HG03442 (cell line): ENCODE data around the gene N4BP2L1.

Experiments used
- ATAC-seq: cut with Tn5 transposase; IDR thresholded peaks from one replicate; pipeline ENCODE4 v1.9.1; 2021; ENCODE audit warnings: mild to moderate bottlenecking, moderate library complexity; ENCODE audit not compliant: unreplicated experiment

Gene N4BP2L1

GRCh38 chr13:32432856-32433255, 4.9 kb upstream of the N4BP2L1 start:
- ATAC-seq = no peak

- ATAC-seq = no peak
Measured at GRCh38 chr13:32431361-32431760, 3.4 kb upstream of the N4BP2L1 start.

GRCh38 chr13:32430018-32430747, 2.3 kb upstream of the N4BP2L1 start:
- ATAC-seq = no peak

- no peak for ATAC-seq
Measured at GRCh38 chr13:32429433-32429909, 1.5 kb upstream of the N4BP2L1 start.

- ATAC-seq = no peak
Measured at GRCh38 chr13:32428581-32429432, 877 bp upstream of the N4BP2L1 start.

- ATAC-seq = peak; percentile 12
Measured at GRCh38 chr13:32426990-32427851, 709 bp downstream of the N4BP2L1 start.

- peak; percentile 38 for ATAC-seq
Measured at GRCh38 chr13:32426191-32426989, 1.5 kb downstream of the N4BP2L1 start.

- no peak for ATAC-seq
Measured at GRCh38 chr13:32425158-32425557, 2.8 kb downstream of the N4BP2L1 start.

GRCh38 chr13:32423592-32423991, 4.3 kb downstream of the N4BP2L1 start:
- no peak for ATAC-seq

GRCh38 chr13:32419862-32420261, 8.1 kb downstream of the N4BP2L1 start:
- ATAC-seq = no peak

GRCh38 chr13:32417995-32418394, 9.9 kb downstream of the N4BP2L1 start:
- no peak for ATAC-seq

- no peak for ATAC-seq
Measured at GRCh38 chr13:32415019-32415418, 12.9 kb downstream of the N4BP2L1 start.

- no peak for ATAC-seq
Measured at GRCh38 chr13:32414580-32414979, 13.3 kb downstream of the N4BP2L1 start.

GRCh38 chr13:32413284-32413683, 14.6 kb downstream of the N4BP2L1 start:
- ATAC-seq = no peak

- ATAC-seq = no peak
Measured at GRCh38 chr13:32409561-32410421, 18.1 kb downstream of the N4BP2L1 start.

- ATAC-seq = no peak
Measured at GRCh38 chr13:32409001-32409313, 19.0 kb downstream of the N4BP2L1 start.

- ATAC-seq = no peak
Measured at GRCh38 chr13:32408296-32409000, 19.5 kb downstream of the N4BP2L1 start.

- no peak for ATAC-seq
Measured at GRCh38 chr13:32407854-32408253, 20.1 kb downstream of the N4BP2L1 start.

GRCh38 chr13:32403108-32403507, 24.8 kb downstream of the N4BP2L1 start:
- ATAC-seq = no peak
